GM12874 (cell line): ENCODE data around the gene SPACA1.
A peak's percentile ranks its signal among the peaks of the same experiment; 100 is the strongest.

Experiments used
- TF ChIP-seq, protein P1 (sequence below): IDR thresholded peaks from 2 replicates; pipeline ENCODE4 v1.5.1; 2011; ENCODE audit warnings: low read depth, mild to moderate bottlenecking, control low read depth, low read length, moderate library complexity; ENCODE audit not compliant: insufficient read depth

Gene SPACA1

DNA sequence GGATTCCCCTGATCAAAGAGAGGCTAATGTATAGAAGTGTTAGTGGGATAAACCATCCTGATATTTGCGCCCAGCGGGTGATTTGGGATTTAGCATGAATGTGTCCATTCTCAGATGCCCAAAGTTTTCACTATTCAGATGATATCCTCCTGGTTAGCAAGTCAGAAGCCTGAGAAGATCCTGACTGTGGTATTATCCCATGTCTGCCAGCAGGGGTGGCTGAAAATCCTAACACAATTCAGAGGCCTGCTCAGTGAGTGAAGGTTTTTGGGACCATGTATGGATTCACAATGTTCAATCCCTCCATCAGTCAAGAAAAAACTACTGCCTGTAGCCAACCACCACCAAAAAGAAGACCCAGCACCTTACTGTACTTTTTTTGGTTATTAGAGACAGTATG, 34.1 kb upstream of the SPACA1 start:
- TF ChIP-seq, protein P1, sequence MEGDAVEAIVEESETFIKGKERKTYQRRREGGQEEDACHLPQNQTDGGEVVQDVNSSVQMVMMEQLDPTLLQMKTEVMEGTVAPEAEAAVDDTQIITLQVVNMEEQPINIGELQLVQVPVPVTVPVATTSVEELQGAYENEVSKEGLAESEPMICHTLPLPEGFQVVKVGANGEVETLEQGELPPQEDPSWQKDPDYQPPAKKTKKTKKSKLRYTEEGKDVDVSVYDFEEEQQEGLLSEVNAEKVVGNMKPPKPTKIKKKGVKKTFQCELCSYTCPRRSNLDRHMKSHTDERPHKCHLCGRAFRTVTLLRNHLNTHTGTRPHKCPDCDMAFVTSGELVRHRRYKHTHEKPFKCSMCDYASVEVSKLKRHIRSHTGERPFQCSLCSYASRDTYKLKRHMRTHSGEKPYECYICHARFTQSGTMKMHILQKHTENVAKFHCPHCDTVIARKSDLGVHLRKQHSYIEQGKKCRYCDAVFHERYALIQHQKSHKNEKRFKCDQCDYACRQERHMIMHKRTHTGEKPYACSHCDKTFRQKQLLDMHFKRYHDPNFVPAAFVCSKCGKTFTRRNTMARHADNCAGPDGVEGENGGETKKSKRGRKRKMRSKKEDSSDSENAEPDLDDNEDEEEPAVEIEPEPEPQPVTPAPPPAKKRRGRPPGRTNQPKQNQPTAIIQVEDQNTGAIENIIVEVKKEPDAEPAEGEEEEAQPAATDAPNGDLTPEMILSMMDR = peak; percentile 12; the same call in 1 of the 2 replicates

DNA sequence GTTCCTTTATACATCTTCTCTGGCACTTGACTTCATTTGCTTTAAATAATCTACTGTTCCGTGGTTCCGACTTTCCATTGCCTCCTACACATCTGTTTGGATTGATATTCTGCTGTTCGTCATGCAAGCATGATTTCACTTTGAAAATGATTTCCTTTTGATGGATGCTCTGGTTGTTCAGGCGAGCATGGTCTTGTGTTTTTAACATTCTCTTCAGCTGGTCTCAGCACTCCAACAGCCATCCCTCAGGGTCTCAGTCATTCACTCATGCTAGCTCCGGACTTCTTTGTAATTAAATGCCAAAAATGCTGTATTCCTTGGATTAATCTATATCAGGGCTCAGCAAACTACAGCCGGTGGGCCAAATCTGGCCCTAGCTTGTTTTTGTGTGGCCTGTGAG, 27.2 kb upstream of the SPACA1 start:
- TF ChIP-seq, protein P1 = no peak

DNA sequence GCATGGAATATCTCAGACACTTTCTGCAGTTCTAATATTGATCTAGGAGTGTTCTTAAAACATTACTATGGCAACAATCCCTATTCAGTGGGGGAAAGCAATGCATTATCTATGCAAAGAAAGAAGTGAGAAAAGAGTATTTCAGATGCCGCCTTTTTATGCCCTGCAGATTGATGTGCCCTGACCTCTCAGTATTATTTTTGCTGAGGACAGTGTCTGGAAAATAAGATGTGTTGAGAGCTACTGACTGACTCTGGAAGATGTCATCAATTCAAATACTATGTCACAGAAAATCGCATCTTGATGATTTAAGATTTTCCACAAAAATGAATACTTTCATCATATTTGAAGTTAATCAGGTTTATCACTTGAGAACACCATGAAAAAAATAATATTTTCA, 22.9 kb upstream of the SPACA1 start:
- TF ChIP-seq, protein P1 = no peak

DNA sequence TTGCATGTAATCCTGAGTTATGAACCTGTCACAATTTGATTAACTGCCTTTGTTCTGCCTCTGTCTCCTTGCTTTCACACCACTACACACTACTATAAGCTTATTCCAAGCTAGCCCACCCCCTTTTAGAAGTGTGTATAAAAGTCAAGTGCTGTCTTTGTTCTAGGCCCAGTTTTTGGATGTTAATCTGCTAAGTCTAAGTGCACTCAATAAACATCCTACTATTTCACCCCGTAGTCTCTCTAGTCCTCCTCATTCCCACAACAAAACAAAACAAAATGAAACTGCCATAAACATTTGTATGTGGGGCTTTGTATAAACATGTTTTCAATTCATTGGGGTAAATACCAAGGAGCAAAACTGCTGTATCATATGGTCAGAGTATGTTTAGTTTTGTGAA, 16.1 kb upstream of the SPACA1 start:
- TF ChIP-seq, protein P1 = no peak

DNA sequence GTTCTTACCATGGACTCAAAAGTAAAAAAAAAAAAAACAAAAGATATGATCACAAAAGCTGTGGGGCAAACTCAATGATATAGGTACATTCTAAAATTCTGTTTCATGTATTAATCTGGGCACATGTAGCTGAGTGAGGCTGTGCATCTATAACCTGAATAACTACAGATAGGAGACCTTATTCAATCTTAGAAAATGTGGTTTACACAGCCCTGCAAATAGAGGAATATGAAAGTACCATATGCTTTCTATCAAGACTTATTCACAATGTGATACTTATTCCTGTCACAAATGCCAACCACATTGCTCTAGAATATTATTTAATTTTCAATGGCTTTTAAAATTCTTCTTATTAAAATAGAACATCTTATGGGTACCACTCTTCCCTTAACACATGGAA, 3.1 kb upstream of the SPACA1 start:
- TF ChIP-seq, protein P1 = no peak

DNA sequence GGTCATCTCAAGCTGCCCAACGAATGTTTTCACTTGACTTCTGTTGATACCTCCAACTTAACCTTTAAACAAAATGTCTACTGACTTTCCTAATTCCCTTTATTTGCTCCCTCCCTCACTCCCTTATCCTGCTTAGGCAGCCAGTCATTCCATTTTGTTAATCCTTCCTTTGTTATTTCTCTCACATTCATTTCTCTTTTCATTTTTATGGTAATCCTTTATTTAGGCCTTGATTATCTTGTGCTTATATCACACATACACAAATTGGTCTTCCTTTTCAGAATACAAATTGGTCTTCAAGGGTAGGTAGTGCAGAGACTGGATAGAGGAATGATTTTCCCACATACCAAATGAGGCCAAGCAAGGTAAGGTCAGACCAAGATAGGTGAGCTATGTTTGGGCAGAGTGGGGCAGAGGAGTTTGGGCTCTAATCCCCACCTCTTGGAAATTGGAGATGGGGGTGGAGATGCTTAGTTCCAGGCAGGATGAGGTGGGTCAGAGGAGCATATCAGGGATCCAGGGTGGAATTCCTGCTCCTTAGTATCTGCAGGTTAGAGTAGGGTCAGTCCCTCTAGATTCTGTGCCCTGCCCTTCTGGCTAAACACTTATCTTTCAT, 2.0 kb upstream of the SPACA1 start:
- TF ChIP-seq, protein P1 = no peak

DNA sequence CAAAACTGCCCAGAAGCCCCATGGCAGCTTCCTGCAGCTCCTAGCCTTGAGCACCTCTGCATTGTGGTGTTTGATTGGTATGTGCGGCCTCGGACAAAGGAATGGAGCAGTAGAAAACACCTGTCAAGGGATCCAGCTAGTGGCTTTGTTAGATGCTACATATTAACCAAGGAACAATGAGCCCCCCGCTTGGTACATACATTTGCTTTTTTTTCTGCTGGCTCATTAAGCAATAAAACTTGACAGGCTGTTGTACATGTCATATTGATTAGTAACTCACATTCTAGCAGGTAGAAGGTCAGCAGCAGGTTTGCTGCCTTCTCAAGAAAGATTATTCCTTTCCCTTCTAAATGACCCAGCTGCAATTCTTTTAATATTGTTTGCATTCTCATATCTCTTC, 937 bp downstream of the SPACA1 start:
- TF ChIP-seq, protein P1 = no peak
